ENCODE results near the gene TMEM54.

GRCh38 chr1:32925403-32926162, 24.4 kb upstream of the TMEM54 start:
- TF ChIP-seq CTCF (IDR thresholded peaks at IDR 0.05) (no peak), POLR2A (IDR thresholded peaks at IDR 0.05) (no peak)

All from esophagus squamous epithelium (tissue), 4 donors.